NCI-H1436 (cell line): ENCODE results near the gene ORC2.
"Not testable (repeated sequence)": the region's sequence is repeated elsewhere in the genome, so short reads cannot be mapped to it uniquely, and the experiment has no call there.

Experiments used
- DNase-seq: peaks from one replicate; lab custom pipeline; 2025; lab: John Stamatoyannopoulos, UW

Gene ORC2

GRCh38 chr2:200963124-200963917 lies at the start of gene ORC2:
ORC2 (minus strand) TSS chr2:200963660; CDS start chr2:200958123, 5,537 bp downstream.
- peak; percentile 89 for DNase-seq

GRCh38 chr2:201008296-201008829 lies 44.9 kb upstream of the ORC2 start:
- DNase-seq, result no peak

DNA sequence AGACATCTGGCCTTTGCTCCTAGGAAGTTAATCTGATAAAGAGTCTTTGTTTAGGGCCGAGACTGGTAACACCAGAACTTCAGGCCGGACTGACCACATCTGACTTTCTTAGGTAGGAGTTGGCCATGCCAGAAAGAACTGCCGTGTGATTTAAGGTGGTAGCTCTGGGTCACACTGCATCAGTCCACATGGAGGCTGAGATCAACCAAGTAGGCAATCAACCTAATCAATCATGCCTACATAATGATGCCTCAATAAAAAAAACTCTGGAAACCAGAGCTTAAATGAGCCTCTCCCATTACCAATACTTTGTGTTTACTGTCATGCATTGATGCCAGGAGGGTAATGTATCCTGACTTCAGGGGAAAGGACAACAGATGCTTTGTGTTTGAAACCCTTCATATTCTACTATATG lies 44.1 kb upstream of the ORC2 start:
- no peak for DNase-seq

DNA sequence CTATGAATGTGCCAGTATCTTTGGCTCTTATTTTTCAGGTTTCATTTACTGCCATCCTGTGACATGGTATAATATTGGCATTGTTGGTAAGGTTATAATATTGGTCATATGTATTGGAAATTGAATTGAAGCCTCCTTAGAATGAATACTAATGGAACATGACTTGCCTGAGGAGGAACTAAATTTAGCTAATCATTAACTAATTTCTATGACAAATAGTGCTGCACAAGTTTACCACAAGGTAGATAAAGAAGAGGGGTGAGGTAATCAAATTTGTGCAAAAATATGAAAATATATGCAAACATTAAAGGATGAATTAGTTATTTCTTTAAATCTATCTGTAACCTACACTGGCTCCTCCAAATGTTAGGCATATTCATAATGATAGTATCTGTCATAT lies 43.2 kb upstream of the ORC2 start:
- no peak for DNase-seq

DNA sequence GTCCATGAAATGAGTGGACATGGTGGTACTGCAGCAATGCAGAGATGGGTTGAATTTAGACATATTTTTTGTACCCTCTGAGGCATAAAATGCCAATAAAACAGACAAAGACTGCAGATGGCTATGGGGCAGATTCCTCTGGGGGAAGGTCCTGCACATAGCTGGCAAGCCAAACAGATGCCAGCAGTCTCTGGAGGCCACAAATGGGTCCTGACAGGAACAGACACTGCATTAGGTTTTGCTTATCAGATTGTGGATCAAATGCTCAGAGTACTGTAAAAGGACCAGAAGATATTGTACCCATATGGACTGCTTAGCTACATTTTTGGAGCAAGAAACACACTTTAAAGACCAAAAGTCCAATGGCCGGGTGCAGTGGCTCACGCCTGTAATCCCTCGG lies 40.9 kb upstream of the ORC2 start:
- no peak for DNase-seq

- no peak for DNase-seq
Measured at GRCh38 chr2:200993097-200993496, 29.6 kb upstream of the ORC2 start.

DNA sequence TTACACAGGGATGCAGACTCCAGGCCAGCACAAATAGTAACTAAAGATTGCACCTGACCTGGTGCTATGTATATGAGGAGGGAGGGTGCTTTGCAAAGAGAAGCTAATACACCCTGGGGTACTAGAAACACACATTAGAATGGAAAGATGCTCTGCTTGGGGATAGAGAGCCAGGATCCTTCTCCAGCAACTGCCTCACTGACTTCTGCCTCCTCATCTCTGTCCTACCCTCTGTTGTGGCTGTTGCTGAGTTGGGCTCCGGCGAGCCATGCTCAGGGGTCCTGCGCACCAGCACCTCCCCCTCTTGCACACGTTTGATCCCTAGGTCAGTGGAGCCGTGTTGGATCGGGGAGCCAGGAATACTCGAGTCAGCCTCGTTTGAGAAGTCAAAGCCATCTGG lies 23.7 kb upstream of the ORC2 start:
- no peak for DNase-seq

- DNase-seq, result no peak
Measured at GRCh38 chr2:200985799-200986198, 22.3 kb upstream of the ORC2 start.

DNA sequence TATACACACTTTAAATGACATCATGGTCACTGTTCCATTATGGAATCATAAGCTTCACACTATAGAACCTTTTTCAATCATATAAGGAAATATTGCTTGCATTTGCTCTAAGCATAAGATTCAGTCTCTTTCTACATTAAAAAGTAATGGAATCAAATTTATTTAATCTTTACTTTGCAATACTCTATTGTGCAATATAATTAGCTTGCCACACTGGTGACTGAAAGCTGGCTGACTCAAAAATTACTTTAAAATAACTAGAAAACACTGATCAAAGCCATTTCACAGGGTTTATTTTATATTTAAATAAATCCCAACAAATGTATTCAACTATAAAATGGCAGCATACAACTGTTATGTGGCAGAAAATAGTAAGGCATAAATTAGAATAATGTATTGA lies 13.2 kb upstream of the ORC2 start:
- DNase-seq, result no peak

GRCh38 chr2:200975672-200976071 lies 12.2 kb upstream of the ORC2 start:
- DNase-seq, result no peak

- DNase-seq, result not testable (repeated sequence)
Measured at GRCh38 chr2:200970057-200970456, 6.6 kb upstream of the ORC2 start.

GRCh38 chr2:200968735-200969134 lies 5.3 kb upstream of the ORC2 start:
- DNase-seq, result no peak

GRCh38 chr2:200968162-200968561 lies 4.7 kb upstream of the ORC2 start:
- DNase-seq, result no peak

- no peak for DNase-seq
Measured at GRCh38 chr2:200966770-200967169, 3.3 kb upstream of the ORC2 start.

GRCh38 chr2:200964498-200964897 lies 1.0 kb upstream of the ORC2 start:
- no peak for DNase-seq

DNA sequence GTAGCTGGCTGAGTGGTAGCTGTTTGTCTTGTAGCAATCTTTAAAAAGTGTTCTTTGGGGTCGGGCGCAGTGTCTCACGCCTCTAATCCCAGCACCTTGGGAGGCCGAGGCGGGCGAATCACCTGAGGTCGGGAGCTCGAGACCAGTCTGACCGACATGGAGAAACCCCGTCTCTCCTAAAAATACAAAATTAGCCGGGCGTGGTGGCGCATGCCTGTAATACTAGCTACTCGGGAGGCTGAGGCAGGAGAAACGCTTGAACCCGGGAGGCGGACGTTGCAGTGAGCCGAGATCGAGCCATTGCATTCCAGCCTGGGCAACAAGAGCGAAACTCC lies 425 bp upstream of the ORC2 start:
- not testable (repeated sequence) for DNase-seq

DNA sequence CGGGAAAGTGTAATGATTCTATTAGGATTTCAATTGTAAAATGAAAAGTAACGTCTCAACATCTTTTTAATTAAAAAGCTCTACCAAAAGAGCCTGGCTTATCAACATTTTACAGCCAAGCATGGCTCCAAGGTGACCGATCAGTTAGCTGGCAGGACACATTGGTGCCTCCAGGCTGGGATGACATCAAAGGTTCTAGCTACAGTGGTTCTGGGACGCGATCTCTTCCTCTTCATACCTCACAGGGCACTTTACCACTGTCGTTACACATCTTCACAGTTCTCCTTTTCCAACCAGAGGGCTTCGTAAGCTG lies 693 bp downstream of the ORC2 start:
- no peak for DNase-seq

DNA sequence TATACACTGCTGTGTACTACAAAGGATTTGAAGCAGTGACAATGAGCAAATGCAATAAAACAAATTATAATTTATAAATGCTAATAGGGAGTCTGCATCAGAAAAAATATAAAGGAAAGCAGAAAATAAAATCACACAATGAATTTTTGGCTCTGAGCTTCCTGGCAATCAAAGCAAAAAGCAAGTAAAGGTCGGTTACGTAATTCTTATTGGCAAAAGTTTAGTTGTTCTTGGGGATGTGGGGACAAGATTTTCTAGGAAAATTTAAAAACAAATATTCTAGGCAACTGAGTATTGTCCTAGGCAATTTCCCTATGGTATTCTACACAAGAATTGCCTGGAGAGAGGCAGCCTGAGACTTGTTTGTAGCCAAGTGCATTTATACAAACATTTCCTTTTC lies 1.8 kb downstream of the ORC2 start:
- DNase-seq, result no peak

DNA sequence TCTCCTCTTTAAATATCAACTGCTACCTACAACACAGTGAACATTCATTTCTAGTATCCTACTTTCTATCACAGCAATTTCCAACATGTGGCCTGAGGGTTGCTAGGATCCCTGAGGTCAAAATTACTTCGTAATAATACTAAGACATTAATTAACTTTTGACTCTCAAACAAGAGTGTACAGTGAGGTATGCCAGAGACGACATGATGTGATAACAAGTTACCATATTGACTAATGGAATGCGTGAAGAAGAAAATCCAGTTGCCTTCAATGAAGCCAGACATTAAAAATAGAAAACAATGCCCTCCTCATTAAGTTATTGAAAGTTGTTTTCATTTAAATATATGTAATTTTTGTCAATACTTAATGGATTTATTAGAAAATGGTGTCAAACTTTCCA lies 13.1 kb downstream of the ORC2 start:
- no peak for DNase-seq

GRCh38 chr2:200945395-200945729 lies 18.1 kb downstream of the ORC2 start:
- no peak for DNase-seq

DNA sequence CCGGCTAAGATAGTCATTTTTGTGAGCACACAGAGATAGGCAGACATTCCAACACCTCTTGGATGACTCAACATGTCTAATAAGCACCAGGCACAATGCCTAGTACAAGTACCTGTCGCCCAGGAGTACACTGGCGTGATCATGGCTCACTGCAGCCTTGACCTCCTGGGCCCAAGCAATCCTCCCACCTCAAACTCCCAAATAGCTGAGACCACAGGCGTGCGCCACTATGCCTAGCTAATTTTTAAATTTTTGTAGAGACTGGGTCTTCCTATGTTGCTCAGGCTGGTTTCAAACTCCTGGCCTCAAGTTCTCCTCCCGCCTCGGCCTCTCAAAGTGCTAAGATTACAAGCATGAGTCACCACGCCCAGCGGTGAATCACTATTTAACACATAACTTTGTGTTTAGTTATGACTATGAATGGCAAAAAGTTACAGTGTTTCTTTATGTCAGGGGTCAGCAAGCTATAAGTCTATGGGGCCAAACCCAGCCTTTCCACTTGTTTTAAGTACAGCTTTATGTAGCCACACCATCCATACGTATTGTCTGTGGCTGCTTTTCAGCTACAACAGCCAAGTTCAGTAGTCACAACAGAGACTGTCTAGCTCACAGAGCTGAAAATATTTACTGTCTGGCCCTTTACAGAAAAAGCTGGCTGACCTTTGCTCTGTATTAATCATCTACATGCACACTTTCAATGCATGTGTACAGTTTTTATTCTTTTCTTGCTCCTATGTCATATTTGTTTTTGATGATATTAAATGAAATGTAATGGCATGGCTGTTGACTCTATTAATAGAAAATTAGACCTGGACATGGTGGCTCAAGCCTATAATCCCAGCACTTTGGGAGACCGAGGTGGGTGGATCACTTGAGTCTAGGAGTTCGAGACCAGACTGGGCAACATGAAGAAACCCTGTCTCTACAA lies 18.7 kb downstream of the ORC2 start:
- DNase-seq, result no peak

DNA sequence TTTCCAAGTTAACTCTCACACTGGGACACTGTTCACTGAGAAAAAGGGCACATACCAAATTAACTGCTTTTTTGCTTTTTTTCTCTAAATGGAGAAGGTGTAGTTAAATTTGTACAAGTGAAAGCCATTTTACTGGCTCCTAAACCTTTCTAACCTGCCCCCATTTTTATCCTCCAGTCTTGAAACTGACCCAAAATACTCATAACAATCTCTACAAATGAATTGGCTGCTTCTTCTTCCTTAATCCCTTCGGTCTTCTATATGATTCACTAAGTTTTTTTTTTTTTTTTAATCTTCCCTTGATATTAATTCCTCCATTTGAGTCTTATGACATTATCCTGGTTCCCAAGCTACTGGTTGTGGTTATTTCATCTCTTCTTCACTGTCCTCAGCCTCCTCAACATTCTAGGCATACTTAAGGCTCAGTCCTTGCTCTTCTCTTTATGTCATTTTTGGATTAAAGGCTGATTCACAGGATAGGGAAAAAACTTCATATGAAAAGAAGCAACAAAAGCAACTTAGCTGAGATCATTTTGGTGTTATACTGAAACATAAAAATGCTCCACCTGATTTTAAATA lies 19.8 kb downstream of the ORC2 start:
- no peak for DNase-seq

DNA sequence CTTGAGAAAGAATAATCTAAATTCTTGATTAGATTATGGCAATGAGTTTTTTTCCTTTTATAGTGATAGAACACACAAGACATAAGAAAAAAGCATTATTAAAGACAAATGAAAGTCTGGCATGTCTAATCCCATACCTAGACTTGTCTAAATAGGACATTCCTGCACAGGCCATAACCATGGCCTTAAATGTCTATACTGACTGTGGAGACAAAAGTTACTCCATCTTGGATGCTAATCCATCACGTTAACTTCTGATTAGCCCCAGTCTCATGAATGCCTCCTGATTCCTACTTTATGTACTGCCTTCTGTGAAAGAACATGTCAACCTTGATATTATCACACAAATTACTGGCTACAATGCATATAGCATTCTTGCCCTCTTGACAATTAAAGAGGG lies 23.6 kb downstream of the ORC2 start:
- no peak for DNase-seq
